WTC11 (cell line): ENCODE data around the gene VSTM2A. TPM values are rescaled to one million over a fixed set of nuclear protein-coding genes. Genes with fewer than 3 reads are reported as not detected.

Source experiments
- ATAC-seq: fragments of 200-7000 bp; cut with Tn5 transposase; 2 replicates; pipeline ENCODE4 v1.10.0; 2021; ENCODE audit warnings: mild to moderate bottlenecking, moderate library complexity
- CTCF ChIA-PET: fragments of 300-600 bp; sonication (Branson Sonifier 250); formaldehyde crosslinking; loops from one replicate; lab custom pipeline; 2021; ENCODE audit warnings: antibody characterized with exemption; lab: Charles Lee
- POLR2A ChIA-PET: fragments of 350-600 bp; sonication (Branson Sonifier 250); formaldehyde crosslinking; loops from one replicate; lab custom pipeline; 2021; ENCODE audit warnings: antibody characterized with exemption; lab: Charles Lee
- DNase-seq: peaks from one replicate; pipeline ENCODE4 v3.0.0; 2021; ENCODE audit warnings: low spot score
- H3K27ac Mint-ChIP-seq: 2 replicates; pipeline ENCODE4 v1.8.0; 2021; ENCODE audit warnings: mixed read lengths
- H3K27me3 Mint-ChIP-seq: 2 replicates; pipeline ENCODE4 v1.8.0; 2021; ENCODE audit warnings: low read depth, mild to moderate bottlenecking, moderate library complexity, mixed read lengths
- H3K36me3 Mint-ChIP-seq: 2 replicates; pipeline ENCODE4 v1.8.0; 2021; ENCODE audit warnings: mixed read lengths
- H3K4me1 Mint-ChIP-seq: 2 replicates; pipeline ENCODE4 v1.8.0; 2022; ENCODE audit warnings: mixed read lengths
- H3K4me3 Mint-ChIP-seq: 2 replicates; pipeline ENCODE4 v1.8.0; 2021; ENCODE audit warnings: mild to moderate bottlenecking, moderate library complexity, mixed read lengths
- H3K9me3 Mint-ChIP-seq: 2 replicates; pipeline ENCODE4 v1.8.0; 2021; ENCODE audit warnings: mixed read lengths
- CREM ChIP-seq: sonication (generic); formaldehyde crosslinking; IDR thresholded peaks from 2 replicates; pipeline ENCODE4 v1.8.1; 2022; ENCODE audit warnings: mild to moderate bottlenecking, missing genetic modification reagents, moderate library complexity
- FOXK1 ChIP-seq: sonication (generic); formaldehyde crosslinking; IDR thresholded peaks from 2 replicates; pipeline ENCODE4 v1.8.0; 2022; ENCODE audit warnings: mild to moderate bottlenecking, moderate library complexity, missing genetic modification reagents
- FOXP1 ChIP-seq: sonication (generic); formaldehyde crosslinking; IDR thresholded peaks from 2 replicates; pipeline ENCODE4 v1.8.0; 2022; ENCODE audit warnings: missing genetic modification reagents, mild to moderate bottlenecking, moderate library complexity, borderline replicate concordance
- FOXP4 ChIP-seq: sonication (generic); formaldehyde crosslinking; IDR thresholded peaks from 2 replicates; pipeline ENCODE4 v1.8.0; 2022; ENCODE audit warnings: mild to moderate bottlenecking, missing genetic modification reagents
- GRHL2 ChIP-seq: fragments of 250-450 bp; sonication (Bioruptor Pico); IDR thresholded peaks from 2 replicates; pipeline ENCODE4 v1.8.0; 2022; ENCODE audit warnings: mild to moderate bottlenecking, moderate library complexity; ENCODE audit not compliant: insufficient replicate concordance, severe bottlenecking
- IRF2 ChIP-seq: sonication (generic); formaldehyde crosslinking; IDR thresholded peaks from 2 replicates; pipeline ENCODE4 v1.8.0; 2022; ENCODE audit warnings: low read depth, missing genetic modification reagents, borderline replicate concordance
- MXD4 ChIP-seq: fragments of 250-450 bp; sonication (Bioruptor Pico); IDR thresholded peaks from 2 replicates; pipeline ENCODE4 v1.8.0; 2021; ENCODE audit warnings: mild to moderate bottlenecking, moderate library complexity, borderline replicate concordance
- STAT6 ChIP-seq: sonication (generic); formaldehyde crosslinking; conservative IDR thresholded peaks from 2 replicates; pipeline ENCODE4 v1.8.1; 2023; ENCODE audit warnings: mild to moderate bottlenecking, low read depth, missing genetic modification reagents, moderate library complexity
- TEAD1 ChIP-seq: sonication (generic); formaldehyde crosslinking; IDR thresholded peaks from 2 replicates; pipeline ENCODE4 v1.8.0; 2022; ENCODE audit warnings: mild to moderate bottlenecking, missing genetic modification reagents
- TEAD4 ChIP-seq: sonication (generic); formaldehyde crosslinking; IDR thresholded peaks from 2 replicates; pipeline ENCODE4 v1.8.0; 2022; ENCODE audit warnings: mild to moderate bottlenecking, missing genetic modification reagents
- TP53 ChIP-seq: sonication (generic); formaldehyde crosslinking; IDR thresholded peaks from 2 replicates; pipeline ENCODE4 v1.8.1; 2023; ENCODE audit warnings: mild to moderate bottlenecking, missing genetic modification reagents
- ZNF121 ChIP-seq: sonication (generic); formaldehyde crosslinking; IDR thresholded peaks from 2 replicates; pipeline ENCODE4 v1.8.0; 2023; ENCODE audit warnings: missing genetic modification reagents
- total RNA-seq: library from RNA; stranded (reverse); gene quantifications from 3 replicates; pipeline ENCODE4 v1.2.3, GENCODE V29; 2021
- TF ChIP-seq, protein P1 (sequence below): sonication (generic); formaldehyde crosslinking; IDR thresholded peaks from 2 replicates; pipeline ENCODE4 v1.8.1; 2022; ENCODE audit warnings: missing genetic modification reagents, borderline replicate concordance
- TF ChIP-seq, protein P2 (sequence below): sonication (generic); formaldehyde crosslinking; IDR thresholded peaks from 2 replicates; pipeline ENCODE4 v1.8.0; 2022; ENCODE audit warnings: missing genetic modification reagents
- TF ChIP-seq, protein P3 (sequence below): fragments of 250-450 bp; sonication (Bioruptor Pico); IDR thresholded peaks from 2 replicates; pipeline ENCODE4 v1.9.0; 2021; ENCODE audit warnings: mild to moderate bottlenecking
- TF ChIP-seq, protein P4 (sequence below): fragments of 250-450 bp; sonication (Bioruptor Pico); IDR thresholded peaks from 2 replicates; pipeline ENCODE4 v1.9.0; 2021; ENCODE audit warnings: mild to moderate bottlenecking, borderline replicate concordance
- TF ChIP-seq, protein P5 (sequence below): sonication (generic); formaldehyde crosslinking; IDR thresholded peaks from 2 replicates; pipeline ENCODE4 v1.8.0; 2022; ENCODE audit warnings: mild to moderate bottlenecking, missing genetic modification reagents
- TF ChIP-seq, protein P6 (sequence below): sonication (generic); formaldehyde crosslinking; IDR thresholded peaks from 2 replicates; pipeline ENCODE4 v1.8.0; 2023; ENCODE audit warnings: missing genetic modification reagents

Gene VSTM2A
- total RNA-seq, 1 experiment from 2014 or later = 2.0 TPM

DNA sequence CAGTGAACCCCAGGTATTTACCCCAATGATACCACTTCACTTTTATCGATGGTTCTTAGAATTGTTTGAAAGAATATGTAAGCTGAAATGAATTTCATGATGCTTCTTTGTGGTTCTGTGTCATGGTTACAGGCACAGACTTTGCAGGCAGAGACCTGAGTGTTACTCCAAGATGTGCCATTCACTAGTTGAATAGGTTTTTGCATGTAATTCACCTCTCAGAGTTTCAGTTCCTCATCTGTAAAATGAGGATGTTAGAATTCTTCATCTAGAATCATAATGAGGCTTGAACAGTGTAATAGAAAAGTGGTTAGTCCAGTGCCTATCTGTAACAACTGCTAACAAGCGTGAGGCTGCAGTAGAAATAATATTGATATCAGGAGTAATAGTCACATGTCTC, 54.6 kb downstream of the VSTM2A start:
- no peaks in the 10 kb centered on the region for H3K36me3 Mint-ChIP-seq
- DNase-seq = no peak
- TF ChIP-seq, protein P1, sequence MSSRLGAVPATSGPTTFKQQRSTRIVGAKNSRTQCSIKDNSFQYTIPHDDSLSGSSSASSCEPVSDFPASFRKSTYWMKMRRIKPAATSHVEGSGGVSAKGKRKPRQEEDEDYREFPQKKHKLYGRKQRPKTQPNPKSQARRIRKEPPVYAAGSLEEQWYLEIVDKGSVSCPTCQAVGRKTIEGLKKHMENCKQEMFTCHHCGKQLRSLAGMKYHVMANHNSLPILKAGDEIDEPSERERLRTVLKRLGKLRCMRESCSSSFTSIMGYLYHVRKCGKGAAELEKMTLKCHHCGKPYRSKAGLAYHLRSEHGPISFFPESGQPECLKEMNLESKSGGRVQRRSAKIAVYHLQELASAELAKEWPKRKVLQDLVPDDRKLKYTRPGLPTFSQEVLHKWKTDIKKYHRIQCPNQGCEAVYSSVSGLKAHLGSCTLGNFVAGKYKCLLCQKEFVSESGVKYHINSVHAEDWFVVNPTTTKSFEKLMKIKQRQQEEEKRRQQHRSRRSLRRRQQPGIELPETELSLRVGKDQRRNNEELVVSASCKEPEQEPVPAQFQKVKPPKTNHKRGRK (CRISPR knock-in tag) = no peak
- TF ChIP-seq MXD4 (CRISPR knock-in tag) = no peak
- no peak for TF ChIP-seq FOXP4 (CRISPR knock-in tag)
- TF ChIP-seq, protein P2, sequence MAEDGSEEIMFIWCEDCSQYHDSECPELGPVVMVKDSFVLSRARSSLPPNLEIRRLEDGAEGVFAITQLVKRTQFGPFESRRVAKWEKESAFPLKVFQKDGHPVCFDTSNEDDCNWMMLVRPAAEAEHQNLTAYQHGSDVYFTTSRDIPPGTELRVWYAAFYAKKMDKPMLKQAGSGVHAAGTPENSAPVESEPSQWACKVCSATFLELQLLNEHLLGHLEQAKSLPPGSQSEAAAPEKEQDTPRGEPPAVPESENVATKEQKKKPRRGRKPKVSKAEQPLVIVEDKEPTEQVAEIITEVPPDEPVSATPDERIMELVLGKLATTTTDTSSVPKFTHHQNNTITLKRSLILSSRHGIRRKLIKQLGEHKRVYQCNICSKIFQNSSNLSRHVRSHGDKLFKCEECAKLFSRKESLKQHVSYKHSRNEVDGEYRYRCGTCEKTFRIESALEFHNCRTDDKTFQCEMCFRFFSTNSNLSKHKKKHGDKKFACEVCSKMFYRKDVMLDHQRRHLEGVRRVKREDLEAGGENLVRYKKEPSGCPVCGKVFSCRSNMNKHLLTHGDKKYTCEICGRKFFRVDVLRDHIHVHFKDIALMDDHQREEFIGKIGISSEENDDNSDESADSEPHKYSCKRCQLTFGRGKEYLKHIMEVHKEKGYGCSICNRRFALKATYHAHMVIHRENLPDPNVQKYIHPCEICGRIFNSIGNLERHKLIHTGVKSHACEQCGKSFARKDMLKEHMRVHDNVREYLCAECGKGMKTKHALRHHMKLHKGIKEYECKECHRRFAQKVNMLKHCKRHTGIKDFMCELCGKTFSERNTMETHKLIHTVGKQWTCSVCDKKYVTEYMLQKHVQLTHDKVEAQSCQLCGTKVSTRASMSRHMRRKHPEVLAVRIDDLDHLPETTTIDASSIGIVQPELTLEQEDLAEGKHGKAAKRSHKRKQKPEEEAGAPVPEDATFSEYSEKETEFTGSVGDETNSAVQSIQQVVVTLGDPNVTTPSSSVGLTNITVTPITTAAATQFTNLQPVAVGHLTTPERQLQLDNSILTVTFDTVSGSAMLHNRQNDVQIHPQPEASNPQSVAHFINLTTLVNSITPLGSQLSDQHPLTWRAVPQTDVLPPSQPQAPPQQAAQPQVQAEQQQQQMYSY (CRISPR knock-in tag) = no peak
- TF ChIP-seq TP53 (CRISPR knock-in tag) = no peak
- no peak for TF ChIP-seq ZNF121 (CRISPR knock-in tag)
- TF ChIP-seq, protein P3, sequence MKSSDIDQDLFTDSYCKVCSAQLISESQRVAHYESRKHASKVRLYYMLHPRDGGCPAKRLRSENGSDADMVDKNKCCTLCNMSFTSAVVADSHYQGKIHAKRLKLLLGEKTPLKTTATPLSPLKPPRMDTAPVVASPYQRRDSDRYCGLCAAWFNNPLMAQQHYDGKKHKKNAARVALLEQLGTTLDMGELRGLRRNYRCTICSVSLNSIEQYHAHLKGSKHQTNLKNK (CRISPR knock-in tag) = no peak
- no peak for TF ChIP-seq IRF2 (CRISPR knock-in tag)
- TF ChIP-seq, protein P4, sequence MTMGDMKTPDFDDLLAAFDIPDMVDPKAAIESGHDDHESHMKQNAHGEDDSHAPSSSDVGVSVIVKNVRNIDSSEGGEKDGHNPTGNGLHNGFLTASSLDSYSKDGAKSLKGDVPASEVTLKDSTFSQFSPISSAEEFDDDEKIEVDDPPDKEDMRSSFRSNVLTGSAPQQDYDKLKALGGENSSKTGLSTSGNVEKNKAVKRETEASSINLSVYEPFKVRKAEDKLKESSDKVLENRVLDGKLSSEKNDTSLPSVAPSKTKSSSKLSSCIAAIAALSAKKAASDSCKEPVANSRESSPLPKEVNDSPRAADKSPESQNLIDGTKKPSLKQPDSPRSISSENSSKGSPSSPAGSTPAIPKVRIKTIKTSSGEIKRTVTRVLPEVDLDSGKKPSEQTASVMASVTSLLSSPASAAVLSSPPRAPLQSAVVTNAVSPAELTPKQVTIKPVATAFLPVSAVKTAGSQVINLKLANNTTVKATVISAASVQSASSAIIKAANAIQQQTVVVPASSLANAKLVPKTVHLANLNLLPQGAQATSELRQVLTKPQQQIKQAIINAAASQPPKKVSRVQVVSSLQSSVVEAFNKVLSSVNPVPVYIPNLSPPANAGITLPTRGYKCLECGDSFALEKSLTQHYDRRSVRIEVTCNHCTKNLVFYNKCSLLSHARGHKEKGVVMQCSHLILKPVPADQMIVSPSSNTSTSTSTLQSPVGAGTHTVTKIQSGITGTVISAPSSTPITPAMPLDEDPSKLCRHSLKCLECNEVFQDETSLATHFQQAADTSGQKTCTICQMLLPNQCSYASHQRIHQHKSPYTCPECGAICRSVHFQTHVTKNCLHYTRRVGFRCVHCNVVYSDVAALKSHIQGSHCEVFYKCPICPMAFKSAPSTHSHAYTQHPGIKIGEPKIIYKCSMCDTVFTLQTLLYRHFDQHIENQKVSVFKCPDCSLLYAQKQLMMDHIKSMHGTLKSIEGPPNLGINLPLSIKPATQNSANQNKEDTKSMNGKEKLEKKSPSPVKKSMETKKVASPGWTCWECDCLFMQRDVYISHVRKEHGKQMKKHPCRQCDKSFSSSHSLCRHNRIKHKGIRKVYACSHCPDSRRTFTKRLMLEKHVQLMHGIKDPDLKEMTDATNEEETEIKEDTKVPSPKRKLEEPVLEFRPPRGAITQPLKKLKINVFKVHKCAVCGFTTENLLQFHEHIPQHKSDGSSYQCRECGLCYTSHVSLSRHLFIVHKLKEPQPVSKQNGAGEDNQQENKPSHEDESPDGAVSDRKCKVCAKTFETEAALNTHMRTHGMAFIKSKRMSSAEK (CRISPR knock-in tag) = no peak
- no peak for TF ChIP-seq GRHL2 (CRISPR knock-in tag)
- TF ChIP-seq FOXK1 (CRISPR knock-in tag) = no peak
- ChIA-PET CTCF (no interaction called here), POLR2A (no interaction called here)
- H3K27ac Mint-ChIP-seq = no peak overlapping the region
- no peak for ATAC-seq
- H3K9me3 Mint-ChIP-seq = peaks cover 17% of the 10 kb centered on the region
- no peaks in the 10 kb centered on the region for H3K4me1 Mint-ChIP-seq
- H3K27me3 Mint-ChIP-seq = no peaks in the 10 kb centered on the region
- H3K4me3 Mint-ChIP-seq = no peak overlapping the region

- POLR2A ChIA-PET = no interaction called here
- peaks cover 10% of the 10 kb centered on the region; the same call in 1 of the 2 replicates for H3K36me3 Mint-ChIP-seq
- no peak for ATAC-seq
- TF ChIP-seq STAT6 (CRISPR knock-in tag) (no peak), CREM (CRISPR knock-in tag) (no peak), FOXP1 (CRISPR knock-in tag) (no peak), TEAD4 (no peak), TEAD1 (CRISPR knock-in tag) (no peak)
- TF ChIP-seq, protein P5, sequence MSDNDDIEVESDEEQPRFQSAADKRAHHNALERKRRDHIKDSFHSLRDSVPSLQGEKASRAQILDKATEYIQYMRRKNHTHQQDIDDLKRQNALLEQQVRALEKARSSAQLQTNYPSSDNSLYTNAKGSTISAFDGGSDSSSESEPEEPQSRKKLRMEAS (CRISPR knock-in tag) = no peak
- TF ChIP-seq, protein P6, sequence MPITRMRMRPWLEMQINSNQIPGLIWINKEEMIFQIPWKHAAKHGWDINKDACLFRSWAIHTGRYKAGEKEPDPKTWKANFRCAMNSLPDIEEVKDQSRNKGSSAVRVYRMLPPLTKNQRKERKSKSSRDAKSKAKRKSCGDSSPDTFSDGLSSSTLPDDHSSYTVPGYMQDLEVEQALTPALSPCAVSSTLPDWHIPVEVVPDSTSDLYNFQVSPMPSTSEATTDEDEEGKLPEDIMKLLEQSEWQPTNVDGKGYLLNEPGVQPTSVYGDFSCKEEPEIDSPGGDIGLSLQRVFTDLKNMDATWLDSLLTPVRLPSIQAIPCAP (CRISPR knock-in tag) = no peak
- TF ChIP-seq, all 79 proteins: peak for 0
- CTCF ChIA-PET = no interaction called here
- DNase-seq = no peak
- Mint-ChIP-seq H3K27ac (no peak overlapping the region), H3K9me3 (peaks cover 11% of the 10 kb centered on the region), H3K27me3 (no peaks in the 10 kb centered on the region), H3K4me3 (no peak overlapping the region), H3K4me1 (no peaks in the 10 kb centered on the region)
These were observed 73.4 kb downstream of the VSTM2A start for GRCh38 chr7:54615537-54615936.
